HG02623 (cell line): Measurements from ENCODE around the gene SLC2A13.
"Not testable (repeated sequence)": the region's sequence is repeated elsewhere in the genome, so short reads cannot be mapped to it uniquely, and the experiment has no call there.

Experiments used
- ATAC-seq: cut with Tn5 transposase; IDR thresholded peaks from one replicate; pipeline ENCODE4 v1.9.1; 2021; ENCODE audit warnings: moderate library complexity; ENCODE audit not compliant: unreplicated experiment

SLC2A13 gene

DNA sequence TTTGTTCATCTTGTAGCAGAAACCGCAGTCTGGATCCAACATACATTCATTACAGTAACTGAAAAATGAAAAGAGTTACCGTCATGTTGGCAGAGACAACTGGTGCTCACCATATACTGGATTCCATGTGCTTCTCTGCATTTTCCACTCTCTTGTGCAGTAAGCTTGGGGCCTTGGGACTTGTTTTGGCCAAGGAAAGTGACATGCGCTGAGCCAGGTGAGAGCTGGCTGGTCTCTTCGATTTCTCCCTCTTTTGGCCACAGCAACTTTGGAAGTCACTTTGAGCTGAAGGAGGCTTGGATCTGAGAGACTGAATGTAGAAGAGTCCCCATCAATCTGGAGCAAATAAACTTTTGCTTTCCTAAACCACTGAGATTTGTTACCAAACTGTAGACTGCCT is 275.7 kb downstream of the SLC2A13 start:
- no peak for ATAC-seq

DNA sequence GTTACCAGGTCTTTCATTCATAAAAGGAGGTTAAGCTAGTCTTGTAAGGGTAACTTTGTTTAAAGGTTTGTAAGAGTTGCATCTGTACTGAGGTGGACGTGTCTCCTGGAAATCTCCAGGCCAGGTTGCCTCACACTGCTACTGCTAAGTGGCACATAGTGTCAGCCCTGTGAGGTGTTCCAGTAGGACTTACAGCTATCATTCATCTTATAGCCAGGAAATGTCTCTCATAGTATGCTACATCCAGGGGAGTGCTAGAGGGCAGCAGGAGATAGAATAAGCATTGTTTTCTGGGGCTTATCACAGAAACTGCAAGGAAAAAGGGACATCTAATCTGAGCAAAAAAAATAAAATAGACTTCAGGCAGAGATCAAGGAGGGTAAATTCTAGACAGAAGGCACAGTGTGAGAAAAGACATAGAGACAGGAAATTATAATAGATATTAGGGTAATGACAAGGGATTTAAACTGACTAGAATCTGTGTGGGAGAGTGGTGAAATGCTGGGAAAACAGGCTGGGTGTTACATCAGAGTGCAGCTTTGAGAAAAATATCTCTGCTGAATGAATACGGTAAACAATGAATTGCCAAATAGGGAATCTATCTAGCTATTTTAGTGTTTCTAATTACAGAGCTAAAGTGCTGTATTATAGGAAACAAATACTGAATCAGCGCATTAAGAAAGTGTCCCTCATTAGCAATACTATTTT is 281.2 kb downstream of the SLC2A13 start:
- ATAC-seq, result no peak

DNA sequence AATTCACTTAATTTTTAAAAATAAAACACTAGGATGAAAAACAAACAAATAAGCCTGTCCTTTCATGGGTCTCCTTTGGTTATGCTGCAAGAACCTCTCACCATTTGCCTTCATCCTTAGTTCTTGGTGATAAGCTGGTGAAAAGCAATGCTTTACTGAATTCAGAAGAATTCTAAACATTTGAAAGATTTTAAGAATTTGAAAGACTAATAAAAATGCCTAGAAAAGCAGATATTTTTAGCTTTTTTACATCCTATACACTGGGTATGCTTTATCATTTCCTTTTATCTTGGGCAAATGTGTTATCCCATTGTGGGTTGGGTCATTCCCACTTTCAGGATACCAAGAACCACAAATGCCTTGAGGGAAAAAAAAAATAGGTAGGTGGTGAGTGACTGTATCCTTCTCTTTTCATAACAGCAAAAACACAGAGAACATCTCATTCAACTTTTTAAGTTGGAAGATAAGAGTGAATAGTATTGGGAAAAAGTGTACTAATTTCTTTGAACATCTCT is 289.2 kb downstream of the SLC2A13 start:
- ATAC-seq, result no peak

DNA sequence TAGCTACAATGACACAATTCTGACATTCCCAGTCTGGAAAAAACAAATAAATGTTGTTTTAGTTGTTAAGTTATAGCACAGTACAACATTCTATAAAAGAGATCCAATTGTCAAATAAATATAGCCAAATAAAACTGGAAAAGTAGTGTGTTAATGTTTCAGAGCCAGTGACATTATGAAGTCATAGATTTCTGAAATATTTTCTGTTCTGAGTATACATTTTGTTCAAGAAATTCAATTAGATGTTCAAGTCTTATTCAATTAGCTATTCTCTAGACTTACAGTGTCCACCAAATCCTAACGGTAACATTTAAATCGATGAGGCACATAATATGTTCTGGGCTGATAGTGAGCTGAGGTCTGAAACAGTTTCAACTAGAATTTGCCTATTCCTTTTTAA is 290.1 kb downstream of the SLC2A13 start:
- ATAC-seq, result no peak

DNA sequence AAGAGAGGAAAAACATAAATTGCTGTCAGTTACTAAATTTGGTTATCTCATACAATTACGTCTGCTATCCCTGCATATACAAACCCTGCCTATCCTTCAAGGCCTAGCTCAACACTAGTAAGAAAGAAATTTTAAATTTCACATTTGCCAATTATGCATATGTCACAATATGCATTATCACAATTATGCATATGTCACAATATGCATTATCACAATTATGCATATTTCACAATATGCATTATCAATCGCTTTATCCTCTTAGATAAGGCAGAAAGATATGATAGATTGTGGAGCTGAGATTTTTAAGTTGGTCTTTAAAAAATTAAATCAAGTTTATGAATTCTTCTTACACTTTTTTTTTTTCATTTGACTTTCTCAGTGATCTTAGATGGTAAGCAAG is 291.3 kb downstream of the SLC2A13 start:
- ATAC-seq, result no peak

DNA sequence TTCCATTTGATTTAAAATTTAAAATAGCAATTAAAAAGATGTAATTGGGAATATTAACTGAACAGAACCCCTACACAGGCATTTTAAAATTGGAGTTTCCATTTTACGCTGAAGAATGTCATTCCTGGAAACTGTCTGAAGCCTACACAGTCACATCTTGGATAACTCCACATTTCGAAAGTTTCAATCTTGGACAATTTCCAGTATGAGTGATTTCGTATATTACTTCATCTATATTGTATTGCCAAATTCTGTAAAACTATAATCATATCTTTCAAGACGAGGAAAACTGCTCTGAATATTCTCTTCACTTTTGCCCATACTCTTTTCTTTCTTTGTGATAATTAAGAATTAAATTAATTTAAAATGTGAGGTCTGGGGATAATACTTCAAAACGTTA is 292.1 kb downstream of the SLC2A13 start:
- no peak for ATAC-seq

DNA sequence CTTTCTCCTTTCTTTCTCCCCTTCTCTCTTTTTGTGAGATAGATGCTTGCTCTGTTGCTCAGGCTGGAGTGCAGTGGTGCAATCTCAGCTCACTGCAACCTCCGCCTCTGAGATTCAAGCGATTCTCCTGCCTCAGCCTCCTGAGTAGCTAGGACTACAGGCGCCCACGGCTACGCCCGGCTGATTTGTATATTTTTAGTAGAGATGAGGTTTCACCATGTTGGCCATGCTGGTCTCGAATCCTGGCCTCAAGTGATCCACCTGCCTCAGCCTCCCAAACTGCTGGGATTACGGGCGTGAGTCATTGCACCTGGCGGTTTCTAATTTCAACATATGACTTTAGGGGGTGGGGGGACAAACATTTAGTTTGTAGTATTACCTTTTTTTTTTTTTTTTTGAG is 293.4 kb downstream of the SLC2A13 start:
- ATAC-seq, result not testable (repeated sequence)

DNA sequence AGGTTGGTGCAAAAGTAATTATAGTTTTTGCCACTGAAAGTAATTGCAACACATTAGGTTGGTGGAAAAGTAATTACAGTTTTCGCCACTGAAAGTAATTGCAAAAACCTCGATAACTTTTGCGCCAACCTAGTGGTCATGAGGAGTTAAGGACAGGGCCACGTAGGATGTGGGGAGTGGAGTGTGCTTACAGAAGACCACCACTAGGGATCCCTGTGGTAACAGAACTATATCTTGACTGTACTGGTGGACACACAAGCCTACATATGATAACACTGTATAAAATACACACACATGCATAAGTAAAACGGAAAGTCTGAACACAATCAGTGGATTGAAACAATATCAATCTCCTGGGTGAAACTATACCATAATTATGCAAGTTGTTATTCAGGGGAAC is 298.8 kb downstream of the SLC2A13 start:
- no peak for ATAC-seq

DNA sequence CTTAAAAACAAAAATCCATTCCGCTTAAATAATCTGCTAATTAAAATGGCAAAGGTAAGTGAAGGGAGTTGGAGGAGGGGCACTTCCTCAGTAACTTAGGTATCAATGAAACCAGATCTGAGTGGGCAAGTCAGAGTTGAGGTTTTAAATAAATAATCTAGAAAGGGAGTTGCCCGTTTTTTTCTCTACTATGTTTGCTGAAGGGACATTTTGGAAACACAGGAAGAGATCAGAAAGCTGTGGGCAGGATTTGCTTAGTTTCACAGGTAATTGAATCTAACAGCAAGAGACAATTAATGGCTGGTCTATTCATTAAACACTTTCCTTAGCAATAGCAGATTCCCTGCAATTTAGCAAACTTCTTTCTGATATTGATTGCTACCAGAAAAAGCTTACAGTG is 300.2 kb downstream of the SLC2A13 start:
- no peak for ATAC-seq

DNA sequence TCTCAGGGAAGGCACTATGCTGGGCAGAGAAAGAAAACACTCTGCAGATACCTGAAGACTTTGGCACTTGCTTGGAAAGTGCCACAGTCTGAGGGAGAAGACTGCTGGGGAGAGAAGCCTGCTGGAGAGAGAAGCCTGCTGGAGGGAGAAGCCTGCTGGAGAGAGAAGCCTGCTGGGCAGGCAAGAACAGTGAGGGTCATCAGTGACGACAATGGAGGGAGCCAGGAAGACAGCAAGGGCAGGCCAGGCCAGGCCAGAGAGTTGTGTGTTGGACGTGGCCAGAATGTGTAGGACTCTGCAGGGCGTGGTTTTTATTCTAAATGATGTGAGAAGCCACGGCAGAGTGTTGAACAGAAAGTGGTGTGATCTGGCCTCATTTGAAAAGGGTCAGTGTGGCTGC is 301.0 kb downstream of the SLC2A13 start:
- ATAC-seq, result no peak

DNA sequence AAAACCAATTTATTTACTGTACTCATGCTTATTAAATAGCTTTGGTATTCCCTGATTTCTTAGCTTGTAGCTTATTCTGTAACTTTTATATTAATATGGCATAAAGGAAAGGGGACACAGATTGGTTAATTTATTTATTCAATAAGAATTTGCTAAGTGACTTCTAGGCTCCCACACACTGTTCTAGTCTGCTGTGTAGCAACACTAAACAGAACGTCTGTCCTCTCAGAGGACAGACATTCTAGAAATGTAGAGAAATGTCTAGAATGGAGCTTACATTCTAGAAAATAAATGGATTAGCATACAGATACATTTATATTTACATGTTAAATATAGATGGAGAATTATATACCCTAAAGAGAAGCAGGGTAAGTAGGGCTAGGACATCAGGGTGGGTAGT is 301.4 kb downstream of the SLC2A13 start:
- no peak for ATAC-seq

DNA sequence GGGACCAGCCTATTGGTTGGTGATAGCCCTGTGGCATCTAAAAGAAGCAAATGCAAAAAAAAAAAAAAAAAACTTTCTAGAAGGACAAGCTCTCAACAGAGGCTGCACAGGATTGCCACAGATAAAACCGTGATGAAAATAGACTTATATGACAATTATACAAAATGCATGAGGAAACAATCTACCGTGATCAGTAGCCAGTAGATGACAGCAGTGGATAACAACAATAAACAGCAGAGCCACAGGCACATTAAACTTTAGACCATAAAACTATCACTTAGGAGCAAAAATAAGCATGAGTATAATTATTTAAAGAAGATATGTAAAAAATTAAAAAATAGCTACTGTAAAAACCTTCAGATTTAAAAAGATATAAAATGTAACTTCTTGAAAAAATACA is 302.7 kb downstream of the SLC2A13 start:
- no peak for ATAC-seq

DNA sequence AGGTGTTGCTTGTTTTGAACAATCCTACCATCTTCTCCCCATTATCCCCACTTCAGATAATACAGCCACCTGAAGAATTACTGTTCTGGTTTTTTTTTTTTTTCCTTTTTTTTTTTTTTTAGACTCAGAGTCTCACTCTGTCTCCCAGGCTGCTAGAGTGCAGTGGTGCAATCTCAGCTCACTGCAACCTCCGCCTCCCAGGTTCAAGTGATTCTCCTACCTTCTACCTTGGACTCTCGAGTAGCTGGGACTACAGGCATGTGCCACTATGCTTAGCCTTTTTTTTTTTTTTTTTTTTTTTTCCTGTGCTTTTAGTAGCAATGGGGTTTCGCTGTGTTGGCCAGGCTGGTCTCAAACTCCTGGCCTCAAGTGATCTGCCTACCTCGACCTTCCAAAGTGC is 306.9 kb downstream of the SLC2A13 start:
- no peak for ATAC-seq

DNA sequence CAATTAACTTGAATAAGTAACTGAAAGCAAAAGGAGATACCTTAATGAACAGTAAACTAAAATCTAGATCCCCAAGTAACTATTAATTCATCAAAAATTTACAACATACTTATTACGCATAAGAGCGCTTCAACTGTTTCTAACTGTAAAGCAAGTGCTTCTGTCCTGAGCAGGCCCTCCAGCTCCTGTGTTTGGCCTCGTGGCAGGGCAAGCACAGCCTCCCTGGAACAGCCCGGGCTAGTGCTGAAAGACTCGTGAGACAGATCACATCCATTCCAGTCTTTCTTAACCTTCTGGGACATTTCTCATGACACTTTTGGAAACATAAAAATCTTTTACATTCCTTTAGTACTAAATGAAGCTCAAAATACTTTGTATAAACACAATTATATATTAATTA is 307.5 kb downstream of the SLC2A13 start:
- ATAC-seq, result no peak

DNA sequence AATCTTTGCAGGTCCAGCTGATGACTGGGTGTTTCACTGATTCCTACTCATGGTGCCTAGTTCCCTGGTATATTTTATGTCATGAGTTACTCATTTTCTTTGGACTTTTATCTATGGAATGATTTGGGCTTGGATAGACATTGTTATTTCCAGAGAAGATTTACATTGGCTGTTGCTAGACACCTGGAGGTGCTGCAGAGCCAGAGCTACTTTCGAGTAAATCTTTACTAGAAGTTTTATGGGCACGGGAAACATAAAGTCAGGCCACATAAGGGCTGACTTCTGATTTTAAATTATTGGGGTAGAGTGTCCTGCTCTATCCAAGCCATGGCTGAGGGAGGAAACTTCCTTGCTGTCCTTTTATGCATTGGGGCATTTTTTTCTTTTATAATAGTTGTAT is 310.4 kb downstream of the SLC2A13 start:
- no peak for ATAC-seq

DNA sequence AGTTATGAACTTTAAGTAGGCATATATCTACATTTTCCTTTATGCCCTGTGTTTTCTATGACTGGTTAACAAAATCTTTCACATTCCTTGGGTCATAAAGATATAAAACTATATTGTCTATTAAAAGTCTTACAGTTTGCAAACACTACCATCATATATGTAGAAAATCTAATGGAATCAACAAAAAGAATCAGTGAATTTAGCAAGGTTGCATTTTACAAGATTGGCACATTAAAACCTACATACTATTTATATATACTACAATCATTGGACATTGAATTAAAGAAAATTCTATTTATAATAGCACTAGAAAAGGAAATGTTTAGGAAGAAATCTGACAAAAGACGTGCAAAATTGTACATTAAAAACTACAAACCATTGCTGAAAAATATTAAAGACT is 312.9 kb downstream of the SLC2A13 start:
- ATAC-seq, result no peak

DNA sequence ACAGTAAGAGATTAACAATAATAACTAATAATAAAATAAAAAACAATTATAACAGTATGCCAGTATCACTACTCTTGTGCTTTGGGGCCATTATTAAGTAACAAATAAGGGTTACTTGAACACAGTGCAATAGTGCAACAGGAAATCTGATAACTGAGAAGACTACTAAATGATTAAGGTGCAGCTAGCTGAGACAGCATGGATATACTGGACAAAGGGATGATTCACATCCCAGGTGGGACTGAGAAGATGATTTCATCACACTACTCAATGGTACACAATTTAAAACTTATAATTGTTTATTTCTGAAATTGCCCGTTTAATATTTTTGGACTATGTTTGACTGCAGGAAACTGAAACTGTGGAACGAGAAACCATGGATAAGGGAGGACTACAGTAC is 317.6 kb downstream of the SLC2A13 start:
- no peak for ATAC-seq

DNA sequence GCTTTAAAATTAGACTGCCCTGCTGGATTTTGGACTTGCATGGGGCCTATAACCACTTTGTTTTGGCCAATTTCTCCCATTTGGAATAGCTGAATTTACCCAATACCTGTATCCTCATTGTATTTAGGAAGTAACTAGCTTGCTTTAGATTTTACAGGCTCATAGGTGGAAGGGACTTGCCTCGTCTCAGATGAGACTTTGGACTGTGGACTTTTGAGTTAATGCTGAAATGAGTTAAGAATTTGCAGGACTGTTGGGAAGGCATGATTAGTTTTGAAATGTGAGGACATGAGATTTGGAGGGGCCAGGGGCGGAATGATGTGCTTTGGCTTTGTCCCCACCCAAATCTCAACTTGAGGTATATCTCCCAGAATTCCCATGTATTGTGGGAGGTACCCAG is 320.1 kb downstream of the SLC2A13 start:
- ATAC-seq, result not testable (repeated sequence)

DNA sequence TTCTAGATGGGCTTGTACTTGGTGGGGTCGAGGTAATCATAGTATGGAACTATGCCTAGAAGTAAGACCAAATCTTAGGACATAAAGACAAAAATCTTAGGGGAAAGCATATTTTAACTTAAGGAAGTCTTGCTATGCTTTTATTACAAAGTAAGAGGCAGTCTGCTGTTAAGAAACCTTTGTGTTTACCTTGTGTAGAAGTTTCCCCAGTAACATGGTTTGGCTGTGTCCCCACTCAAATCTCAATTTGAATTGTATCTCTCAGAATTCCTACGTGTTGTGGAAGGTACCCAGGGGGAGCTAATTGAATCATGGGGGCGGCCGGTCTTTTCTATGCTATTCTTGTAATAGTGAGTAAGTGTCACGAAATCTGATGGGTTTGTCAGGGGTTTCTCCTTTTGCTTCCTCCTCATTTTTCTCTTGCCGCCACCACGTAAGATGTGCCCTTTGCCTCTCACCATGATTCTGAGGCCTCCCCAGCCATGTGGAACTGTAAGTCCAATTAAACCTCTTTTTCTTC is 323.8 kb downstream of the SLC2A13 start:
- ATAC-seq, result no peak

DNA sequence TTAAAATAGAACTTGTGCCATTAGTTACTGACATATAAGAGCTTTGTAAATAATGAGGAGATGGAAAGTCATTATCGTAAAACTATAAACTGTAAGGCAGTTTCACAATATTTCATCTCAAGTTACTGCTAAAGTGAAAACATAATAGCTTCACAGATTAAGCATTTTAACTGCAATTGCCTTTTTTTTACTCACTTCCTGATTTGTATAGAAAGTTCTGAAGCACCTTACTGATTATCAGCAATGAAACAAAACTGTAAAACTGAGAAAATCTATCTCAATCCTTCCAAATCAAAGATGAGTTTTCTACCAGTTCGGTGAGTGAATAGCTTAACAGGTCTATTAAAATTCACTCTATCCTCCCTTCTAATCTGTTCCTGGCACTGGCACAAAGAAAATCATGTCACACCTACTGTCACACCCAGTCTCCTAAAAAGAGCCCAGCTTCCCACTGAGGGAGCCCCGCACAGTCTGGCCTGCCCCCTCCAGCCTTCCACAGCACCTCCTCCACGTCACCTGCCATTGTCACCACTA is 324.9 kb downstream of the SLC2A13 start:
- ATAC-seq, result no peak

DNA sequence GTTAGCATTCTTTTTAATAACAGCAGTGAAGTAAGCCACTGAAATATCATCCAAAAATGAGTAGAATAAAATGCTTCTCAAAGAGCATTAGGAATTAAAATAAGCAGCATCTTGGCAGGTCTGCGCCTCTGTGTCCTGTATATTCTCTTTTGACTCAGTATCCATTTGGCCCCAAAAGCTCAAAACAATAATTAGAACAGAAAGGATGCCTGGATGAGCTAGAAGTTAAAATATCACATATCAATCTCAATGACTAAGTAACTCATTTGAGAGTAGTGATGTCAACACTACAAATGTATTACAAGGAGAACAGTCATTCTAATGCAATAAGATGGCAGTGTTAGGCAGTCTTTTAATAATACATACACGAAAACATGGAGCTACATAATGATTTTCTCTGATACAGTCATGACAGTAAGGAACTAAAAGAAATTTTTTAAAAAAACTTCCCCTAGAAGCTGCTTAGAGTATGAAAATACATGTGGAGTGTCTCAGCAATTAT is 325.4 kb downstream of the SLC2A13 start:
- ATAC-seq, result no peak

DNA sequence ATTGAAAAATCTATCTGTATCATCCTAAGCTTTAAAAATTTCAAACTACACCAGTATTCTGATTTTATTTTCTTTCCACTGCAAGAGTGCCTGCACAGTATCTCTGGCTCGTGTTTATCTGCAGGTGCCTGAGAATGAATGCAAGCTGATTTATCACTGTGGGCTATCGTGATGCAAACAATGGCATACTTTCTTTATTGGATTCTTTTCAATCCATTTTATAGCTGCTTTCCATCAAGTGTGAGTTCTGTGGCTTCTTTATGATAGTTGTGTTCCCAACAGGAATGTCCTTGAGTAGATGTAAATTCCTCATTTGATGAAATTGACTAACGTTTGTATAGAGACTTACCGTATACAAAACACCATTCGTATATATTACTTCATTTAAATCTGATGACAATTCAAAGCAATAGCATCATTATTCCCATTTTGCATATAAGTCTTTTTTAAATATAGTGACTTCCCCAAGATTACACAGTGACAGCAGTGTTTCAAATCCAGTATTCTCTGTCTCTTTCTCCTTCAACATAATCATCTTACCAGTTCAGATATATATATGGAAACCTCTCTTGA is 326.0 kb downstream of the SLC2A13 start:
- no peak for ATAC-seq
